Neural progenitor cell (in vitro differentiated cells): ENCODE data around the gene SMC4.

Experiments
- CTCF ChIP-seq: fragments of 200-600 bp; sonication (generic); IDR thresholded peaks from 2 replicates; pipeline ENCODE4 v1.5.1; 2017; ENCODE audit warnings: antibody characterized with exemption, mild to moderate bottlenecking
- EZH2 ChIP-seq: fragments of 200-600 bp; sonication (generic); IDR thresholded peaks from 2 replicates; pipeline ENCODE4 v1.6.1; 2017; ENCODE audit warnings: antibody characterized with exemption, mild to moderate bottlenecking, moderate library complexity
- EZH2phosphoT487 ChIP-seq: fragments of 200-600 bp; sonication (generic); IDR thresholded peaks from 2 replicates; pipeline ENCODE4 v1.6.1; 2017; ENCODE audit warnings: antibody characterized with exemption

GRCh38 chr3:160369784-160370183 lies 29.7 kb upstream of the SMC4 start:
- no peak for TF ChIP-seq CTCF
- no peak for TF ChIP-seq EZH2
- no peak for TF ChIP-seq EZH2phosphoT487
